A549 (cell line): ENCODE measurements around the gene VMA21. TPM values are rescaled to one million over a fixed set of nuclear protein-coding genes. Genes with fewer than 3 reads are reported as not detected.

Experiments
- ATAC-seq, 2 experiments: fragments of 200-7000 bp in 1 of 2; fragments of >200 bp in 1 of 2; cut with Nextera tagmentation in 1 of 2; cut with Tn5 transposase in 1 of 2; 3 replicates each; pipeline versions ENCODE4 v1.8.0 to v1.9.1; 2018 to 2020; ENCODE audit warnings: mild to moderate bottlenecking in 1 of 2, moderate library complexity in 1 of 2
- CTCF ChIA-PET: fragments of 300-600 bp; sonication (Branson Sonifier 250); formaldehyde crosslinking; extraction: SDS; loops from one replicate; lab custom pipeline; 2021; ENCODE audit warnings: antibody characterized with exemption, inconsistent platforms; lab: Yijun Ruan, JAX
- POLR2A ChIA-PET: fragments of 350-600 bp; formaldehyde crosslinking; extraction: SDS; loops from one replicate; lab custom pipeline; 2021; ENCODE audit warnings: antibody characterized with exemption, inconsistent platforms; lab: Yijun Ruan, JAX
- DNase-seq, 2 experiments: peaks; one replicate each; pipeline versions ENCODE4 v3.0.0 to v3.0.0-alpha.2; 2011 to 2016; ENCODE audit warnings: low read depth in 1 of 2, low spot score in 1 of 2
- FAIRE-seq: peaks from 2 replicates; lab custom pipeline; 2011; peaks lifted over from hg19 to GRCh38; lab: Jason Lieb, UNC
- H3K27ac ChIP-seq, 2 experiments: fragments of >200 bp; sonication (Bioruptor Twin); formaldehyde crosslinking; 3 replicates each; pipeline ENCODE4 v1.5.1; 2016 to 2017
- H3K4me1 ChIP-seq: fragments of >200 bp; sonication (Bioruptor Twin); formaldehyde crosslinking; 3 replicates; pipeline ENCODE4 v1.6.1; 2016
- H3K4me2 ChIP-seq: fragments of >200 bp; sonication (Bioruptor Twin); formaldehyde crosslinking; 3 replicates; pipeline ENCODE4 v1.6.1; 2016
- H3K4me3 ChIP-seq: fragments of >200 bp; sonication (Bioruptor Twin); formaldehyde crosslinking; 3 replicates; pipeline ENCODE4 v1.5.1; 2016
- H3K9me3 ChIP-seq: fragments of >200 bp; sonication (Bioruptor Twin); formaldehyde crosslinking; 3 replicates; pipeline ENCODE4 v1.6.1; 2016
- CBX2 ChIP-seq: fragments of 200-600 bp; sonication (generic); IDR thresholded peaks from 2 replicates; pipeline ENCODE4 v1.6.1; 2016; ENCODE audit warnings: low read depth, mild to moderate bottlenecking, borderline replicate concordance
- CHD4 ChIP-seq: fragments of 200-600 bp; sonication (generic); IDR thresholded peaks from 2 replicates; pipeline ENCODE4 v1.6.1; 2016; ENCODE audit warnings: antibody characterized with exemption, mild to moderate bottlenecking, borderline replicate concordance
- EHF ChIP-seq: fragments of 250-450 bp; sonication (Bioruptor Pico); IDR thresholded peaks from 2 replicates; pipeline ENCODE4 v1.5.0; 2020; ENCODE audit warnings: mild to moderate bottlenecking
- FOSB ChIP-seq: fragments of 250-450 bp; sonication (Bioruptor Pico); IDR thresholded peaks from 2 replicates; pipeline ENCODE4 v1.5.0; 2020; ENCODE audit warnings: mild to moderate bottlenecking, moderate library complexity
- FOSL2 ChIP-seq, 2 experiments: fragments of 450-650 bp in 1 of 2; fragments of >200 bp in 1 of 2; sonication (Bioruptor Twin) in 1 of 2; formaldehyde crosslinking; IDR thresholded peaks; 2 replicates each; pipeline versions ENCODE4 v1.5.0 to v1.6.1; 2016 to 2020; ENCODE audit warnings: mild to moderate bottlenecking in 1 of 2, moderate library complexity in 1 of 2
- HOXB13 ChIP-seq: fragments of 250-450 bp; sonication (Bioruptor Pico); IDR thresholded peaks from 2 replicates; pipeline ENCODE4 v1.5.0; 2020; ENCODE audit warnings: low read depth, mild to moderate bottlenecking, moderate library complexity
- HOXB5 ChIP-seq: fragments of 250-450 bp; sonication (Bioruptor Pico); IDR thresholded peaks from 2 replicates; pipeline ENCODE4 v1.5.0; 2020; ENCODE audit warnings: mild to moderate bottlenecking, moderate library complexity
- JUN ChIP-seq, 2 experiments: fragments of >200 bp; sonication (Bioruptor Twin); formaldehyde crosslinking; IDR thresholded peaks; 2 replicates in 1 of 2; 3 replicates in 1 of 2; pipeline ENCODE4 v1.6.1; 2016 to 2017
- JUNB ChIP-seq: fragments of >200 bp; sonication (Bioruptor Twin); formaldehyde crosslinking; IDR thresholded peaks from 2 replicates; pipeline ENCODE4 v1.6.1; 2016
- KDM1A ChIP-seq: fragments of 200-600 bp; sonication (generic); IDR thresholded peaks from 2 replicates; pipeline ENCODE4 v1.6.1; 2016; ENCODE audit warnings: low read depth, mild to moderate bottlenecking
- MYC ChIP-seq: IDR thresholded peaks from 2 replicates; pipeline ENCODE4 v1.6.1; 2012; ENCODE audit warnings: mild to moderate bottlenecking, inconsistent platforms, low read length, improper control_type of control experiment, borderline replicate concordance
- NPAS2 ChIP-seq: fragments of 250-450 bp; sonication (Bioruptor Pico); IDR thresholded peaks from 2 replicates; pipeline ENCODE4 v1.8.0; 2022; ENCODE audit warnings: mild to moderate bottlenecking, moderate library complexity, borderline replicate concordance
- PHF8 ChIP-seq: fragments of 200-600 bp; sonication (generic); IDR thresholded peaks from 2 replicates; pipeline ENCODE4 v1.6.1; 2016; ENCODE audit warnings: low read depth, mild to moderate bottlenecking, antibody characterized with exemption, moderate library complexity, borderline replicate concordance
- POLR2A ChIP-seq: IDR thresholded peaks from 2 replicates; pipeline ENCODE4 v1.6.1; 2012; ENCODE audit warnings: mild to moderate bottlenecking, low read length
- RFX5 ChIP-seq: fragments of 450-650 bp; IDR thresholded peaks from 2 replicates; pipeline ENCODE4 v1.7.1; 2014; ENCODE audit warnings: antibody characterized with exemption, mild to moderate bottlenecking, moderate library complexity
- RNF2 ChIP-seq: fragments of 200-600 bp; sonication (generic); IDR thresholded peaks from 2 replicates; pipeline ENCODE4 v1.6.1; 2016; ENCODE audit warnings: low read depth, mild to moderate bottlenecking, antibody characterized with exemption, moderate library complexity, borderline replicate concordance
- SMC3 ChIP-seq: fragments of >200 bp; sonication (Bioruptor Twin); formaldehyde crosslinking; IDR thresholded peaks from 3 replicates; pipeline ENCODE4 v1.6.1; 2018; ENCODE audit warnings: inconsistent platforms
- whole genome bisulfite sequencing: methylation state at CpG from one replicate; pipeline ENCODE4 v1.1.6; 2017; ENCODE audit errors: missing lambda C conversion rate; 5-methylcytosine and 5-hydroxymethylcytosine counted together
- polyA minus RNA-seq: library from RNA; depleted of rRNA, polyadenylated mRNA; stranded (reverse); fragments of >200 nt; gene quantifications from 2 replicates; pipeline ENCODE4 v1.2.3, GENCODE V29; 2011; rRNA and poly(A)+ RNA removed
- polyA plus RNA-seq, 4 experiments: library from polyadenylated mRNA; depleted of rRNA in 3 of 4; stranded (reverse); fragments of >200 nt; fragmentation: RNase III in 1 of 4; extraction: RNeasy Plus Mini Kit Qiagen cat#74134 plus additional on column Dnase treatment in 1 of 4; gene quantifications; 2 replicates in 3 of 4; 3 replicates in 1 of 4; pipeline ENCODE4 v1.2.3, GENCODE V29; 2011 to 2017
- TF ChIP-seq, protein P1 (sequence below): IDR thresholded peaks from 2 replicates; pipeline ENCODE4 v1.6.1; 2012; ENCODE audit warnings: low read depth, borderline replicate concordance
- TF ChIP-seq, protein P2 (sequence below): fragments of >200 bp; sonication (Bioruptor Twin); formaldehyde crosslinking; IDR thresholded peaks from 3 replicates; pipeline ENCODE4 v1.5.1; 2016
- TF ChIP-seq, protein P3 (sequence below): fragments of 450-650 bp; IDR thresholded peaks from 2 replicates; pipeline ENCODE4 v1.6.1; 2014; ENCODE audit warnings: antibody characterized with exemption
- TF ChIP-seq, protein P4 (sequence below): fragments of 250-450 bp; sonication (Bioruptor Pico); IDR thresholded peaks from 2 replicates; pipeline ENCODE4 v1.5.0; 2020; ENCODE audit warnings: low read depth, mild to moderate bottlenecking, moderate library complexity
- TF ChIP-seq, protein P5 (sequence below): IDR thresholded peaks from 2 replicates; pipeline ENCODE4 v1.6.1; 2012
- TF ChIP-seq, protein P6 (sequence below): IDR thresholded peaks from 2 replicates; pipeline ENCODE4 v1.6.1; 2012

Gene VMA21, protein sequence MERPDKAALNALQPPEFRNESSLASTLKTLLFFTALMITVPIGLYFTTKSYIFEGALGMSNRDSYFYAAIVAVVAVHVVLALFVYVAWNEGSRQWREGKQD
- polyA plus RNA-seq (2011; rRNA removed) (46.1 and 52.7 TPM in 2 replicates), polyA plus RNA-seq (2017; fragmentation: RNase III; extraction: RNeasy Plus Mini Kit Qiagen cat#74134 plus additional on column Dnase treatment) (23.9 to 25.5 TPM (median 25.2 TPM) in 3 replicates), polyA minus RNA-seq (57.1 and 57.9 TPM in 2 replicates)
- 16.7 and 20.3 TPM in 2 replicates for polyA plus RNA-seq (2012; cell fraction: cytosol; rRNA removed)
- polyA plus RNA-seq (2012; cell fraction: nucleus; rRNA removed), result 5.0 and 8.5 TPM in 2 replicates

DNA sequence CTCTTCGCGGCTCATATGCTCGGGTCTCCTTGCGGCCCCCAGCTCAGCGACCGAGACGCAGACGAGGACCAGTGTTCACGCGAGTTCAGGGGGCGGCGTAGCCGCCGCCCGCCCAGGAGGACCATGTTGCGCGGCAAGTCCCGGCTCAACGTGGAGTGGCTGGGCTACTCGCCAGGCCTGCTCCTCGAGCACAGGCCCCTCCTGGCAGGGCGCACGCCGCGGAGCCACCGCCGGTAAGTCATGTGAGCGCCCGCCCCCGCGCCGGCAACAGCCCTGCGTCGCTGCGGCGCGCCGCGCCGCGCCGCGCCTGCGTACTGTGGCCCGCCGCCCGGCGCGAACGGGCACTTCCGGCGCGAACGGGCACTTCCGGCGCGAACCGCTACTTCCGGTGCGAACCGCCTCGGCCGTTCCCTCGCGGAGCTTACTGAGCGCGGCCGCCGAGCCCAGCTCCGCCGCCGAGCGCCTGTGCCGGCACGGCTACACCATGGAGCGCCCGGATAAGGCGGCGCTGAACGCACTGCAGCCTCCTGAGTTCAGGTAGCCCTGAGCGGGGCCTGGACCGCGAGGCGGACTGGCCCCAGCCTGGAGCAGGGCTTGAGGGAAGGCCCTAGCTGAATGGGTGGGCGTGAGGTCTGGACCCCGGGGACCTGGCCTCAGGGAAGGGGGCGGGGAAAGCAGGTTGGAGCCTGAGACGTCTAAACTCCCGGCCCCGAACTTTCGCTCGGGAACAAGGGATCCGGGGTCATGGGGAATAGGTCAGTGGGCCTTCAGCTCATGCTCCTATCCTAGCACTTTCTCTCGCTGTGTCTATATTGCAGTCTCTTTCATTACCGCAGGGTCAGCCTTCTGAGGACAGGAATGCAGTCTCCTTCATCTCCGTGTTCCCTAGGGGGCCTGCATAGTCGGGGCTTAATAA, at the start of gene VMA21:
Gene VMA21, plus strand, starts transcription at position 382 of the 916 bp plus-strand sequence. Its CDS starts 103 bp downstream, at position 485.
- ATAC-seq (peak; percentile 95 to 97), DNase-seq (peak; percentile 61 to 85), FAIRE-seq (no peak)
- TF ChIP-seq EHF (CRISPR knock-in tag) (no peak), FOSB (CRISPR knock-in tag) (no peak), CHD4 (no peak), FOSL2 (IDR thresholded peaks at IDR 0.05) (no peak), FOSL2 (CRISPR knock-in tag; IDR thresholded peaks at IDR 0.05) (no peak), KDM1A (no peak), JUN (IDR thresholded peaks at IDR 0.05) (peak in 1 of 2 experiments; percentile 83; a peak in 3 of 5 replicates), RFX5 (no peak), PHF8 (peak; percentile 85; the same call in 1 of the 2 replicates), HOXB5 (CRISPR knock-in tag) (peak; percentile 83), MYC (peak; percentile 27; the same call in 1 of the 2 replicates), NPAS2 (CRISPR knock-in tag) (no peak), JUNB (no peak), HOXB13 (CRISPR knock-in tag) (peak; percentile 83; the same call in 1 of the 2 replicates), CBX2 (no peak), POLR2A (peak; percentile 64), RNF2 (no peak), SMC3 (no peak)
- TF ChIP-seq, protein P1, sequence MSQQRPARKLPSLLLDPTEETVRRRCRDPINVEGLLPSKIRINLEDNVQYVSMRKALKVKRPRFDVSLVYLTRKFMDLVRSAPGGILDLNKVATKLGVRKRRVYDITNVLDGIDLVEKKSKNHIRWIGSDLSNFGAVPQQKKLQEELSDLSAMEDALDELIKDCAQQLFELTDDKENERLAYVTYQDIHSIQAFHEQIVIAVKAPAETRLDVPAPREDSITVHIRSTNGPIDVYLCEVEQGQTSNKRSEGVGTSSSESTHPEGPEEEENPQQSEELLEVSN, result peak; percentile 94
- TF ChIP-seq, protein P2, sequence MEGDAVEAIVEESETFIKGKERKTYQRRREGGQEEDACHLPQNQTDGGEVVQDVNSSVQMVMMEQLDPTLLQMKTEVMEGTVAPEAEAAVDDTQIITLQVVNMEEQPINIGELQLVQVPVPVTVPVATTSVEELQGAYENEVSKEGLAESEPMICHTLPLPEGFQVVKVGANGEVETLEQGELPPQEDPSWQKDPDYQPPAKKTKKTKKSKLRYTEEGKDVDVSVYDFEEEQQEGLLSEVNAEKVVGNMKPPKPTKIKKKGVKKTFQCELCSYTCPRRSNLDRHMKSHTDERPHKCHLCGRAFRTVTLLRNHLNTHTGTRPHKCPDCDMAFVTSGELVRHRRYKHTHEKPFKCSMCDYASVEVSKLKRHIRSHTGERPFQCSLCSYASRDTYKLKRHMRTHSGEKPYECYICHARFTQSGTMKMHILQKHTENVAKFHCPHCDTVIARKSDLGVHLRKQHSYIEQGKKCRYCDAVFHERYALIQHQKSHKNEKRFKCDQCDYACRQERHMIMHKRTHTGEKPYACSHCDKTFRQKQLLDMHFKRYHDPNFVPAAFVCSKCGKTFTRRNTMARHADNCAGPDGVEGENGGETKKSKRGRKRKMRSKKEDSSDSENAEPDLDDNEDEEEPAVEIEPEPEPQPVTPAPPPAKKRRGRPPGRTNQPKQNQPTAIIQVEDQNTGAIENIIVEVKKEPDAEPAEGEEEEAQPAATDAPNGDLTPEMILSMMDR, result no peak
- TF ChIP-seq, protein P3, sequence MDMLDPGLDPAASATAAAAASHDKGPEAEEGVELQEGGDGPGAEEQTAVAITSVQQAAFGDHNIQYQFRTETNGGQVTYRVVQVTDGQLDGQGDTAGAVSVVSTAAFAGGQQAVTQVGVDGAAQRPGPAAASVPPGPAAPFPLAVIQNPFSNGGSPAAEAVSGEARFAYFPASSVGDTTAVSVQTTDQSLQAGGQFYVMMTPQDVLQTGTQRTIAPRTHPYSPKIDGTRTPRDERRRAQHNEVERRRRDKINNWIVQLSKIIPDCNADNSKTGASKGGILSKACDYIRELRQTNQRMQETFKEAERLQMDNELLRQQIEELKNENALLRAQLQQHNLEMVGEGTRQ, result peak; percentile 54; the same call in 1 of the 2 replicates
- TF ChIP-seq, protein P4, sequence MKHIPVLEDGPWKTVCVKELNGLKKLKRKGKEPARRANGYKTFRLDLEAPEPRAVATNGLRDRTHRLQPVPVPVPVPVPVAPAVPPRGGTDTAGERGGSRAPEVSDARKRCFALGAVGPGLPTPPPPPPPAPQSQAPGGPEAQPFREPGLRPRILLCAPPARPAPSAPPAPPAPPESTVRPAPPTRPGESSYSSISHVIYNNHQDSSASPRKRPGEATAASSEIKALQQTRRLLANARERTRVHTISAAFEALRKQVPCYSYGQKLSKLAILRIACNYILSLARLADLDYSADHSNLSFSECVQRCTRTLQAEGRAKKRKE, result peak; percentile 37; the same call in 1 of the 2 replicates
- TF ChIP-seq, protein P5, sequence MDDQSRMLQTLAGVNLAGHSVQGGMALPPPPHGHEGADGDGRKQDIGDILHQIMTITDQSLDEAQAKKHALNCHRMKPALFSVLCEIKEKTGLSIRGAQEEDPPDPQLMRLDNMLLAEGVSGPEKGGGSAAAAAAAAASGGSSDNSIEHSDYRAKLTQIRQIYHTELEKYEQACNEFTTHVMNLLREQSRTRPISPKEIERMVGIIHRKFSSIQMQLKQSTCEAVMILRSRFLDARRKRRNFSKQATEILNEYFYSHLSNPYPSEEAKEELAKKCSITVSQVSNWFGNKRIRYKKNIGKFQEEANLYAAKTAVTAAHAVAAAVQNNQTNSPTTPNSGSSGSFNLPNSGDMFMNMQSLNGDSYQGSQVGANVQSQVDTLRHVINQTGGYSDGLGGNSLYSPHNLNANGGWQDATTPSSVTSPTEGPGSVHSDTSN, result no peak
- TF ChIP-seq, protein P6, sequence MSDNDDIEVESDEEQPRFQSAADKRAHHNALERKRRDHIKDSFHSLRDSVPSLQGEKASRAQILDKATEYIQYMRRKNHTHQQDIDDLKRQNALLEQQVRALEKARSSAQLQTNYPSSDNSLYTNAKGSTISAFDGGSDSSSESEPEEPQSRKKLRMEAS, result peak; percentile 93
- H3K9me3 ChIP-seq, result no peaks in the 10 kb centered on the region
- H3K4me1 ChIP-seq, result peaks cover 20% of the 10 kb centered on the region; the same call in 2 of the 3 replicates
- H3K4me3 ChIP-seq, result peak within 1 kb of the TSS; percentile 87
- 1% methylated on average over 10 of the region's 97 CpGs for WGBS
- peak within 1 kb of the TSS; percentile 92 to 97 for H3K27ac ChIP-seq
- ChIA-PET POLR2A (interaction anchor here (0.6 to 2.4 kb wide), 6 partner anchors 9 to 1178 kb away, joined by 3 to 7 read pairs (median 3); no protein-coding TSS in a partner anchor), CTCF (interaction anchor here (0.6 to 3.2 kb wide), 3 partner anchors 37 to 577 kb away, joined by 3 to 9 read pairs (median 3); no protein-coding TSS in a partner anchor)
- H3K4me2 ChIP-seq, result peak within 1 kb of the TSS; percentile 93
